Endothelial cell of umbilical vein (primary cell): Measurements from ENCODE around the gene ATP8A2. TPM values are rescaled to one million over a fixed set of nuclear protein-coding genes. Genes with fewer than 3 reads are reported as not detected.

Experiments
- BruUV-seq: library from RNA; stranded (reverse); fragments of 400-500 nt; replicated peaks from 2 replicates; lab custom pipeline; 2021; lab: Mats Ljungman, UMichigan
- CTCF ChIA-PET: fragments of 300-600, 350-600 bp; sonication (Branson Sonifier 250); formaldehyde crosslinking; loops from one replicate; lab custom pipeline; 2021; ENCODE audit warnings: antibody characterized with exemption, inconsistent platforms; lab: Charles Lee
- POLR2A ChIA-PET: fragments of 300-600, 350-600 bp; sonication (Branson Sonifier 250); formaldehyde crosslinking; loops from one replicate; lab custom pipeline; 2021; ENCODE audit warnings: antibody characterized with exemption, inconsistent platforms; lab: Charles Lee
- DNase-seq: peaks from one replicate; pipeline ENCODE4 v3.0.0-alpha.2; 2011; ENCODE audit warnings: low read depth, low spot score
- FAIRE-seq: peaks from 2 replicates; lab custom pipeline; 2011; peaks lifted over from hg19 to GRCh38; lab: Jason Lieb, UNC
- H2AFZ ChIP-seq: 2 replicates; pipeline ENCODE4 v1.6.0; 2012; ENCODE audit warnings: low read depth, low read length, control low read depth, inconsistent platforms
- H3K27ac ChIP-seq: 2 replicates; pipeline ENCODE4 v1.5.1; 2011; ENCODE audit warnings: low read depth, mild to moderate bottlenecking, control low read depth, low read length, moderate library complexity; ENCODE audit not compliant: insufficient read depth
- H3K27me3 ChIP-seq, 2 experiments: 2 replicates each; pipeline versions ENCODE4 v1.6.0 to v1.6.1; 2011; ENCODE audit warnings: low read length in 2 of 2, mixed read lengths in 1 of 2; ENCODE audit not compliant: control insufficient read depth in 2 of 2, insufficient read depth in 2 of 2
- H3K36me3 ChIP-seq, 2 experiments: 2 replicates in 1 of 2; 3 replicates in 1 of 2; pipeline ENCODE4 v1.5.1; 2011; ENCODE audit warnings: low read length in 2 of 2, mild to moderate bottlenecking in 1 of 2, moderate library complexity in 1 of 2; ENCODE audit not compliant: control insufficient read depth in 2 of 2, insufficient read depth in 2 of 2; ENCODE audit errors: extremely low read depth in 1 of 2
- H3K4me1 ChIP-seq: 3 replicates; pipeline ENCODE4 v1.5.1; 2011; ENCODE audit warnings: mild to moderate bottlenecking, low read length; ENCODE audit not compliant: control insufficient read depth, insufficient read depth; ENCODE audit errors: extremely low read depth
- H3K4me2 ChIP-seq: 2 replicates; pipeline ENCODE4 v1.6.1; 2011; ENCODE audit warnings: low read length, control low read depth, mixed read lengths; ENCODE audit not compliant: insufficient read depth
- H3K4me3 ChIP-seq, 3 experiments: fragments of 200-600 bp in 1 of 3; sonication (generic), shearing (Covaris generic) in 1 of 3; replicated peaks in 1 of 3; 2 replicates each; pipeline ENCODE4 v1.5.1; 2011 to 2016; ENCODE audit warnings: control low read depth in 3 of 3, low read length in 3 of 3, mild to moderate bottlenecking in 2 of 3, inconsistent platforms in 1 of 3, low read depth in 1 of 3, moderate library complexity in 1 of 3; ENCODE audit not compliant: insufficient read depth in 1 of 3
- H3K79me2 ChIP-seq: 2 replicates; pipeline ENCODE4 v1.6.0; 2012; ENCODE audit warnings: low read length, inconsistent platforms; ENCODE audit not compliant: control insufficient read depth, insufficient read depth
- H3K9ac ChIP-seq: replicated peaks from 2 replicates; pipeline ENCODE3; 2011; ENCODE audit warnings: low read length, control low read depth; ENCODE audit not compliant: insufficient read depth; ENCODE audit errors: extremely low read depth
- H3K9me1 ChIP-seq: replicated peaks from 3 replicates; pipeline ENCODE4 v1.6.0; 2011; ENCODE audit warnings: mild to moderate bottlenecking, low read length; ENCODE audit not compliant: control insufficient read depth, insufficient read depth; ENCODE audit errors: extremely low read depth
- H3K9me3 ChIP-seq: replicated peaks from 2 replicates; pipeline ENCODE4 v1.5.1; 2012; ENCODE audit warnings: low read length, inconsistent platforms; ENCODE audit not compliant: control insufficient read depth, insufficient read depth
- H4K20me1 ChIP-seq: replicated peaks from 2 replicates; pipeline ENCODE3; 2011; ENCODE audit warnings: mild to moderate bottlenecking, low read length; ENCODE audit not compliant: control insufficient read depth, insufficient read depth; ENCODE audit errors: extremely low read depth
- CTCF ChIP-seq, 2 donors: IDR thresholded peaks; 1 replicate in 1 of 2; 2 replicates in 1 of 2; pipeline ENCODE4 v1.5.1; 2011; ENCODE audit warnings: low read length in 2 of 2, mild to moderate bottlenecking in 2 of 2, moderate library complexity in 2 of 2, control low read depth in 1 of 2, inconsistent platforms in 1 of 2, low read depth in 1 of 2; ENCODE audit not compliant: insufficient read depth in 1 of 2; ENCODE audit errors: extremely low read depth in 1 of 2
- EZH2 ChIP-seq: IDR thresholded peaks from 2 replicates; pipeline ENCODE4 v1.6.1; 2012; ENCODE audit warnings: borderline replicate concordance, low read depth, mild to moderate bottlenecking, moderate library complexity, low read length, inconsistent platforms; ENCODE audit not compliant: severe bottlenecking
- FOS ChIP-seq: IDR thresholded peaks from 2 replicates; pipeline ENCODE4 v1.6.1; 2011; ENCODE audit warnings: mild to moderate bottlenecking, low read length, moderate library complexity, borderline replicate concordance; ENCODE audit not compliant: insufficient read depth
- GATA2 ChIP-seq: IDR thresholded peaks from 2 replicates; pipeline ENCODE4 v1.7.0; 2011; ENCODE audit warnings: low read depth, mild to moderate bottlenecking, moderate library complexity, mixed read lengths, low read length; ENCODE audit not compliant: insufficient read length, insufficient read depth
- JUN ChIP-seq: IDR thresholded peaks from 2 replicates; pipeline ENCODE4 v1.6.1; 2011; ENCODE audit warnings: borderline replicate concordance, low read depth; ENCODE audit not compliant: insufficient read length, insufficient read depth
- MAX ChIP-seq: IDR thresholded peaks from 2 replicates; pipeline ENCODE4 v1.6.1; 2011; ENCODE audit not compliant: insufficient read depth, insufficient read length
- MYC ChIP-seq: IDR thresholded peaks from one replicate; pipeline ENCODE4 v1.6.1; 2011; ENCODE audit warnings: mild to moderate bottlenecking, low read depth, low read length
- POLR2A ChIP-seq: IDR thresholded peaks from 2 replicates; pipeline ENCODE4 v1.6.1; 2012; ENCODE audit warnings: low read depth, mild to moderate bottlenecking, control low read depth, low read length
- POLR2AphosphoS5 ChIP-seq: IDR thresholded peaks from 2 replicates; pipeline ENCODE4 v1.6.1; 2012; ENCODE audit warnings: low read depth, mild to moderate bottlenecking, control low read depth, low read length, moderate library complexity; ENCODE audit not compliant: insufficient read depth
- dilution Hi-C: fragments of 300-500 bp; cut with MboI; formaldehyde crosslinking; loops from one replicate; pipeline ENCODE4 v1.15.0; 2019; ENCODE audit warnings: low sequenced_read_pairs; ENCODE audit not compliant: extremely low pct_ligation_motif_present
- intact Hi-C: fragments of 100-400 bp; cut with micrococcal nuclease; formaldehyde crosslinking; loops from one replicate; pipeline ENCODE4 v1.10.0; 2022
- polyA plus RNA-seq, 4 experiments: library from polyadenylated mRNA; depleted of rRNA in 3 of 4; stranded (reverse) in 3 of 4; unstranded in 1 of 4; fragments of >200 nt; gene quantifications; 2 replicates each; pipeline versions ENCODE4 v1.2.1 to v1.2.3, GENCODE V29; 2011 to 2012; ENCODE audit warnings: missing spikeins in 1 of 4
- total RNA-seq: library from RNA; stranded (reverse); gene quantifications from 2 replicates; pipeline ENCODE4 v1.2.3, GENCODE V29; 2021

ATP8A2 gene
- total and polyA plus RNA-seq, 2 donors (not counting 3 experiments of a cell fraction or from before 2014, with no cell fraction given): 0.11 to 0.49 TPM

GRCh38 chr13:25833761-25834160, 462.0 kb downstream of the ATP8A2 start:
- dilution Hi-C loops (no loop called here), intact Hi-C loops (loop anchor here (10.0 kb wide), 1 partner anchor 131 kb away; no protein-coding TSS in a partner anchor)
- peaks cover 6 to 7% of the 10 kb centered on the region in 2 experiments for H3K27me3 ChIP-seq
- no TSS peak for BruUV-seq
- no peaks in the 10 kb centered on the region for H3K79me2 ChIP-seq
- H3K4me1 ChIP-seq: no peaks in the 10 kb centered on the region
- H3K9ac ChIP-seq: no peak overlapping the region
- TF ChIP-seq GATA2: no peak
- TF ChIP-seq MYC: no peak
- no peak for TF ChIP-seq FOS
- TF ChIP-seq JUN: no peak
- TF ChIP-seq POLR2A: no peak
- TF ChIP-seq MAX: no peak
- TF ChIP-seq EZH2: no peak
- no peak for TF ChIP-seq POLR2AphosphoS5
- TF ChIP-seq CTCF (IDR thresholded peaks at IDR 0.05; ENCODE audit: extremely low read depth in 1 of 2, insufficient read depth in 1 of 2, low read depth in 1 of 2, low read length in 2 of 2): no peak
- no peaks in the 10 kb centered on the region for H3K36me3 ChIP-seq
- H3K9me3 ChIP-seq: no peaks in the 10 kb centered on the region
- POLR2A ChIA-PET: no interaction called here
- H4K20me1 ChIP-seq: no peaks in the 10 kb centered on the region
- no peaks in the 10 kb centered on the region for H3K9me1 ChIP-seq
- no peak overlapping the region for H2AFZ ChIP-seq
- CTCF ChIA-PET: no interaction called here
- H3K4me2 ChIP-seq: no peak overlapping the region
- H3K4me3 ChIP-seq: no peak overlapping the region
- FAIRE-seq (no peak), DNase-seq (no peak)
- H3K27ac ChIP-seq: no peak overlapping the region
